HEK293T (cell line): Measurements from ENCODE around the gene JAZF1.

ENCODE experiments used
- CTCF ChIA-PET: fragments of 350-600 bp; formaldehyde crosslinking; extraction: SDS; loops from one replicate; lab custom pipeline; 2021; ENCODE audit warnings: antibody characterized with exemption, inconsistent platforms; lab: Yijun Ruan, JAX
- POLR2A ChIA-PET: fragments of 350-600 bp; formaldehyde crosslinking; extraction: SDS; loops from one replicate; lab custom pipeline; 2020; ENCODE audit warnings: antibody characterized with exemption, inconsistent platforms; lab: Yijun Ruan, JAX
- DNase-seq: peaks from one replicate; pipeline ENCODE4 v3.0.0; 2012; ENCODE audit warnings: mixed read lengths; ENCODE audit errors: extremely low spot score
- ARNT ChIP-seq: fragments of 450-650 bp; IDR thresholded peaks from 2 replicates; pipeline ENCODE4 v1.6.1; 2017; ENCODE audit warnings: mild to moderate bottlenecking
- BHLHE40 ChIP-seq: fragments of 450-650 bp; IDR thresholded peaks from 2 replicates; pipeline ENCODE4 v1.6.1; 2016; ENCODE audit warnings: mild to moderate bottlenecking, moderate library complexity, borderline replicate concordance
- CTBP1 ChIP-seq: fragments of 450-650 bp; IDR thresholded peaks from 2 replicates; pipeline ENCODE4 v1.6.1; 2016; ENCODE audit warnings: borderline replicate concordance
- ELF4 ChIP-seq: fragments of 450-650 bp; IDR thresholded peaks from 2 replicates; pipeline ENCODE4 v1.6.1; 2017; ENCODE audit warnings: antibody characterized with exemption
- FOXA1 ChIP-seq: fragments of 450-650 bp; IDR thresholded peaks from 2 replicates; pipeline ENCODE4 v1.6.1; 2016; ENCODE audit warnings: mild to moderate bottlenecking
- FOXK2 ChIP-seq: fragments of 450-650 bp; IDR thresholded peaks from 2 replicates; pipeline ENCODE4 v1.6.1; 2016; ENCODE audit warnings: mild to moderate bottlenecking
- FOXM1 ChIP-seq: fragments of 450-650 bp; IDR thresholded peaks from 2 replicates; pipeline ENCODE4 v1.6.1; 2017; ENCODE audit warnings: mild to moderate bottlenecking, borderline replicate concordance
- HDGF ChIP-seq: fragments of 450-650 bp; IDR thresholded peaks from 2 replicates; pipeline ENCODE4 v1.6.1; 2017; ENCODE audit warnings: antibody characterized with exemption, borderline replicate concordance
- L3MBTL2 ChIP-seq: fragments of 450-650 bp; conservative IDR thresholded peaks from 2 replicates; pipeline ENCODE4 v1.6.1; 2016; ENCODE audit warnings: mild to moderate bottlenecking
- LEF1 ChIP-seq: fragments of 450-650 bp; IDR thresholded peaks from 2 replicates; pipeline ENCODE4 v1.6.1; 2017; ENCODE audit warnings: mild to moderate bottlenecking, borderline replicate concordance
- NFRKB ChIP-seq: fragments of 450-650 bp; IDR thresholded peaks from 2 replicates; pipeline ENCODE4 v1.6.1; 2016; ENCODE audit warnings: mild to moderate bottlenecking, moderate library complexity
- SP1 ChIP-seq: fragments of 450-650 bp; IDR thresholded peaks from 2 replicates; pipeline ENCODE4 v1.6.1; 2017
- SUZ12 ChIP-seq: fragments of 450-650 bp; IDR thresholded peaks from 2 replicates; pipeline ENCODE4 v1.6.1; 2016; ENCODE audit warnings: mild to moderate bottlenecking
- TARDBP ChIP-seq: fragments of 450-650 bp; IDR thresholded peaks from 2 replicates; pipeline ENCODE4 v1.6.1; 2016
- ZNF384 ChIP-seq: fragments of 450-650 bp; IDR thresholded peaks from 2 replicates; pipeline ENCODE4 v1.6.1; 2016
- TF ChIP-seq, protein P1 (sequence below): fragments of 450-650 bp; IDR thresholded peaks from 2 replicates; pipeline ENCODE4 v1.6.1; 2016

The JAZF1 gene

DNA sequence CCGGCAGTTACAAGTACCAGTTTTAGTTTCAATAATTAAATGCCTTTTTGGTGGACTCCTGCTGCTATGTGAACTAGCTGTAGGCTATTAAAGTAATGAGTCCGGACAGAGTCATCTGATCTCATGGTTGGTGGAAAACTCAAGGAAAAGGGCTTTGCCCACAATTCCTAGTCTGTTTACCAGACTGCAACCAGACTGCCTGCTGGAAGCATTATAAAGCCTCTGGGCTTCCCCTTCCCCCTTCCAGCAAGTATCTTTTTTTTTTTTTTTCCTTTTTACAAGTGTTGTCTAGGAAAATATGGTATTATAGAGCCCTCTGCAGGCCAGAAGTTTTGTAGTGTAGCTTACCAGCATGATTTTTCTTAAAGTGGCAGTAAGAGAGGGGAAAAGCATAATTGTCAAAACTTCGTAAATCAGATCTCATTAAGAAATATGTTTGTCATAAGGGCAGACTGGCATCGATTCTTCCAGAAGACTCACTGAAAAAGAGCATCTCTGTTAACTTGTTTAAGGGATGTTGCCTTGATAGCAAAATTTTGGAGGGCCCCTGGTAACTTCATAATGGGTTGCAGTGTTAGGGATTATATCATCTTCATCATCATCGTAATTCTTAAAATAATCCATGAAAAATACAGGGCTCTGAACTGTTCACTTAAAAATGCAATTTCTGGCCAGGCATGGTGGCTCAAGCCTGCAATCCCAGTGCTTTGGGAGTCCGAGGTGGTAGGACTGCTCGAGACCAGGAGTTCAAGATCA, 259.3 kb downstream of the JAZF1 start:
- POLR2A ChIA-PET, result interaction anchor here (1.2 kb wide), 1 partner anchor 723 kb away, joined by 3 read pairs; no protein-coding TSS in a partner anchor

DNA sequence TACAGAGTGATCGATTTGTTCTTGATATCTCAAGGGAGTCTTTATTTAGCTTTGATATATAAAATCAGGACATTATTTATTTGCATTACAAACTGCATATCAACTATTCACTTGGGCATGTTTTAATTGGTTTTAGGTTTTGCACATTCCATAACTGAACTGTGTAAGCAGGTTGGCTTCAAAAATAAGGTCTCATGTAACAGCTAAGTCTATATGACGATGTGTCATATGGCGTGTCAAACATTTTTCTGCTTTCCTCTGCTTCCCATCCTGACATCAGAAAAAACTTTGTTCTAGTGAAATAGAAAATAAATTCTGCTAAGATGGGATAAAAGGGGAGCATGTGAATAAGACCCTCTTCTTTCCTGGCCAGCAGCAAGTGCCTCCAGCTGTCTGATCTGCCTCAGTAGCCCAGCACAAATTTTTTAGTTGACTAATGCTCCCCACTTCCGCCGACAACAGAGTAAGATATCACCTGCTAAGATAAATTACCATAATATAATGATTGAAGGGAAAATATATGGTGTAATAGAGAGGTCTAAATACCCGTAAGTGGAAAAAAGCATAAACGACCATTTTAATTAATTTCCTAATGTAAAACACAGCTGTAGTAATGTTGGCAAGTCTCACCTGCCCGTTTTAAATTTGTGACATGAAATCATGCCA, 260.2 kb downstream of the JAZF1 start:
- CTCF ChIA-PET, result interaction anchor here (0.6 to 1.8 kb wide), 4 partner anchors 14 to 724 kb away, joined by 4 to 10 read pairs (median 6); no protein-coding TSS in a partner anchor

More for the DNA sequence above, 259.3 kb downstream of the JAZF1 start:
- DNase-seq, result peak; percentile 81
- CTCF ChIA-PET, result interaction anchor here (0.6 to 1.8 kb wide), 5 partner anchors 15 to 725 kb away, joined by 4 to 10 read pairs (median 6); no protein-coding TSS in a partner anchor
- TF ChIP-seq ZNF384 (peak; percentile 100), CTBP1 (0 out of 2 replicates have a peak, but pooled peaks have one; percentile 31)
- TF ChIP-seq, protein P1, sequence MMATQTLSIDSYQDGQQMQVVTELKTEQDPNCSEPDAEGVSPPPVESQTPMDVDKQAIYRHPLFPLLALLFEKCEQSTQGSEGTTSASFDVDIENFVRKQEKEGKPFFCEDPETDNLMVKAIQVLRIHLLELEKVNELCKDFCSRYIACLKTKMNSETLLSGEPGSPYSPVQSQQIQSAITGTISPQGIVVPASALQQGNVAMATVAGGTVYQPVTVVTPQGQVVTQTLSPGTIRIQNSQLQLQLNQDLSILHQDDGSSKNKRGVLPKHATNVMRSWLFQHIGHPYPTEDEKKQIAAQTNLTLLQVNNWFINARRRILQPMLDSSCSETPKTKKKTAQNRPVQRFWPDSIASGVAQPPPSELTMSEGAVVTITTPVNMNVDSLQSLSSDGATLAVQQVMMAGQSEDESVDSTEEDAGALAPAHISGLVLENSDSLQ, result no peak

GRCh38 chr7:27918503-27918902, 262.1 kb downstream of the JAZF1 start:
- DNase-seq, result no peak
- TF ChIP-seq HDGF, result no peak
- TF ChIP-seq BHLHE40, result no peak
- no peak for TF ChIP-seq FOXM1
- no peak for TF ChIP-seq NFRKB
- no peak for TF ChIP-seq FOXK2
- no peak for TF ChIP-seq L3MBTL2
- TF ChIP-seq CTBP1, result no peak
- ChIA-PET CTCF (interaction anchor here (1.4 kb wide), 1 partner anchor 57 kb away, joined by 3 read pairs; no protein-coding TSS in a partner anchor), POLR2A (no interaction called here)

More for the DNA sequence above, 260.2 kb downstream of the JAZF1 start:
- DNase-seq, result no peak
- POLR2A ChIA-PET, result interaction anchor here (1.0 to 1.2 kb wide), 2 partner anchors 10 to 723 kb away, joined by 3 read pairs; no protein-coding TSS in a partner anchor
- TF ChIP-seq, protein P1, result peak; percentile 53; the same call in 1 of the 2 replicates
- TF ChIP-seq ZNF384 (no peak), LEF1 (no peak), TARDBP (no peak), CTBP1 (no peak), FOXA1 (no peak), ELF4 (no peak)

GRCh38 chr7:27917774-27918314, 262.8 kb downstream of the JAZF1 start:
- no peak for DNase-seq
- no peak for TF ChIP-seq ARNT
- TF ChIP-seq LEF1, result no peak
- TF ChIP-seq FOXA1, result no peak
- TF ChIP-seq CTBP1, result no peak
- no peak for TF ChIP-seq ELF4
- TF ChIP-seq SP1, result no peak
- no peak for TF ChIP-seq ZNF384
- no peak for TF ChIP-seq TARDBP
- no peak for TF ChIP-seq HDGF
- TF ChIP-seq SUZ12, result no peak
- TF ChIP-seq FOXM1, result no peak
- TF ChIP-seq L3MBTL2, result no peak
- TF ChIP-seq NFRKB, result no peak
- CTCF ChIA-PET, result interaction anchor here (1.4 kb wide), 1 partner anchor 57 kb away, joined by 3 read pairs; no protein-coding TSS in a partner anchor
- POLR2A ChIA-PET, result no interaction called here

DNA sequence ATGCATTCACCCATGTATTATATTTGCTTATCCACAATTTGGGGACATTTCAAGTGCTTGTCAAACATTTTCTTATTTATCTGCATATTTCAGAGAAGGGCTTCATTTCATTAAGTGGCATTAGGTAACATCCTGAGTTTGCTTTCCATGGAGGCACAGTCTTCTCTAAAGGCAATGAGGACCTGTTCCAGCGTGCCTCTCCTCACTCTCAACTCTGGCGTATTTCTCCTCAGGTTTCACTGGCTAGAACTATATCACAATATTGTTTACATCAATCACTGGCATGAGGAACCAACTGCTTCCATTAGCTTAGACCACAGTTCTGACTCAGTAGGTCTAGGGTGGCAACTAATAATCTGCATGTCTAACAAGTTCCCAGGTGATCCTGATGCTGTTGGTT, 263.5 kb downstream of the JAZF1 start:
- CTCF ChIA-PET, result no interaction called here

DNA sequence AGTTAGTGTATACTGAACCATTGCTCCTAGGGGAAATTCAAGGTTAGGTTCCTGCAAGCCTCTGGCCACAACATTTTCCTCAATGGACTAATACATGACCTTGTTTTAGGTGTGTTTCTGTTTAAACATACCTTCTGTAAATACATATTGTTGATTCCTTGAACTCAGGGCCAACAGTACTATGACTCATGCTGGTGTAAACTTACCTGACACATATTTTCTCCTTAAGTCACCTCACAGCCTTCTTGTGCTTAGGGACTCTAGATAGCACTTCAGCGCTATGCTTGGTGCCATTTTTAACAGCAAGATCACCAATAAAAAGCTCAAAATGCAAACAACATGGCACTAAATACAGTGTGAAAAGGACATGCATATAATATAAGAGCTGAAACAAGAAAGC, 264.2 kb downstream of the JAZF1 start:
- TF ChIP-seq HDGF, result no peak
- TF ChIP-seq SUZ12, result no peak
- no peak for TF ChIP-seq BHLHE40
- no peak for TF ChIP-seq L3MBTL2
- no peak for TF ChIP-seq ARNT
- TF ChIP-seq FOXM1, result no peak
- no peak for TF ChIP-seq CTBP1
- TF ChIP-seq FOXA1, result no peak
- no peak for TF ChIP-seq FOXK2
- no peak for TF ChIP-seq NFRKB
- no peak for TF ChIP-seq ELF4
- TF ChIP-seq ZNF384, result no peak
- no peak for TF ChIP-seq LEF1
- TF ChIP-seq SP1, result no peak
- TF ChIP-seq, protein P1, result no peak
- no peak for TF ChIP-seq TARDBP
- DNase-seq, result no peak
- POLR2A ChIA-PET, result no interaction called here
- CTCF ChIA-PET, result interaction anchor here (0.6 kb wide), 1 partner anchor 74 kb away, joined by 3 read pairs; no protein-coding TSS in a partner anchor

More for the DNA sequence above, 263.5 kb downstream of the JAZF1 start:
- no peak for TF ChIP-seq BHLHE40
- TF ChIP-seq SUZ12, result no peak
- no peak for TF ChIP-seq ELF4
- POLR2A ChIA-PET, result no interaction called here
- DNase-seq, result no peak
